Caco-2 (cell line): ENCODE data around the gene SDF2. TPM values are rescaled to one million over a fixed set of nuclear protein-coding genes. Genes with fewer than 3 reads are reported as not detected.

Source experiments
- total RNA-seq: library from RNA; stranded (reverse); gene quantifications from 2 replicates; pipeline ENCODE4 v1.2.3, GENCODE V29; 2022

The SDF2 gene
- total RNA-seq, 1 experiment from 2014 or later = 63.5 TPM

Other genes starting within 250 kb of the SDF2 start
- gene SLC13A2, start 188.3 kb downstream of the SDF2 start, total RNA-seq = 0.42 and 0.57 TPM in 2 replicates
- gene FOXN1, start 155.6 kb downstream of the SDF2 start, total RNA-seq = 0.26 and 0.48 TPM in 2 replicates
- 40.5 and 41.3 TPM in 2 replicates for gene UNC119, start 109.3 kb downstream of the SDF2 start, total RNA-seq
- gene PIGS, start 90.4 kb downstream of the SDF2 start, total RNA-seq = 78.2 and 99.6 TPM in 2 replicates
- gene ALDOC, start 85.0 kb downstream of the SDF2 start, total RNA-seq = 16.3 and 17.7 TPM in 2 replicates
- gene SPAG5, start 62.9 kb downstream of the SDF2 start, total RNA-seq = 113 TPM in 2 replicates
- gene RSKR, start 47.7 kb downstream of the SDF2 start, total RNA-seq = 15.7 and 18.9 TPM in 2 replicates
- 154 and 176 TPM in 2 replicates for gene BLTP2, start 16.7 kb downstream of the SDF2 start, total RNA-seq
- gene SUPT6H, start 299 bp upstream of the SDF2 start, total RNA-seq = 127 and 129 TPM in 2 replicates
- 4.1 and 4.4 TPM in 2 replicates for gene PROCA1, start 50.0 kb upstream of the SDF2 start, total RNA-seq
- 1.2 and 1.8 TPM in 2 replicates for gene RAB34, start 56.0 kb upstream of the SDF2 start, total RNA-seq
- gene RPL23A, start 58.1 kb upstream of the SDF2 start, total RNA-seq = 1,980 and 2,181 TPM in 2 replicates
- 31.7 and 37.9 TPM in 2 replicates for gene TLCD1, start 64.3 kb upstream of the SDF2 start, total RNA-seq
- 11.0 and 13.4 TPM in 2 replicates for gene NEK8, start 66.9 kb upstream of the SDF2 start, total RNA-seq
- 140 and 154 TPM in 2 replicates for gene TRAF4, start 82.1 kb upstream of the SDF2 start, total RNA-seq
- gene FAM222B, start 180.9 kb upstream of the SDF2 start, total RNA-seq = 37.6 and 39.5 TPM in 2 replicates
- 77.4 and 85.1 TPM in 2 replicates for gene ERAL1, start 193.1 kb upstream of the SDF2 start, total RNA-seq
- gene FLOT2, start 235.8 kb upstream of the SDF2 start, total RNA-seq = 182 and 189 TPM in 2 replicates
- gene DHRS13, start 241.2 kb upstream of the SDF2 start, total RNA-seq = 32.8 and 38.0 TPM in 2 replicates